C4-2B (cell line): ENCODE data around the gene SESN3.
"Not testable (repeated sequence)": the region's sequence is repeated elsewhere in the genome, so short reads cannot be mapped to it uniquely, and the experiment has no call there.

ENCODE experiments used
- H3K27ac ChIP-seq: fragments of 450-650 bp; 2 replicates; pipeline ENCODE4 v1.5.1; 2017
- ZFX ChIP-seq: fragments of 450-650 bp; IDR thresholded peaks from 2 replicates; pipeline ENCODE4 v1.6.1; 2017
- TF ChIP-seq, protein P1 (sequence below): fragments of 450-650 bp; conservative IDR thresholded peaks from 2 replicates; pipeline ENCODE4 v1.5.1; 2017; ENCODE audit warnings: mild to moderate bottlenecking

The SESN3 gene

DNA sequence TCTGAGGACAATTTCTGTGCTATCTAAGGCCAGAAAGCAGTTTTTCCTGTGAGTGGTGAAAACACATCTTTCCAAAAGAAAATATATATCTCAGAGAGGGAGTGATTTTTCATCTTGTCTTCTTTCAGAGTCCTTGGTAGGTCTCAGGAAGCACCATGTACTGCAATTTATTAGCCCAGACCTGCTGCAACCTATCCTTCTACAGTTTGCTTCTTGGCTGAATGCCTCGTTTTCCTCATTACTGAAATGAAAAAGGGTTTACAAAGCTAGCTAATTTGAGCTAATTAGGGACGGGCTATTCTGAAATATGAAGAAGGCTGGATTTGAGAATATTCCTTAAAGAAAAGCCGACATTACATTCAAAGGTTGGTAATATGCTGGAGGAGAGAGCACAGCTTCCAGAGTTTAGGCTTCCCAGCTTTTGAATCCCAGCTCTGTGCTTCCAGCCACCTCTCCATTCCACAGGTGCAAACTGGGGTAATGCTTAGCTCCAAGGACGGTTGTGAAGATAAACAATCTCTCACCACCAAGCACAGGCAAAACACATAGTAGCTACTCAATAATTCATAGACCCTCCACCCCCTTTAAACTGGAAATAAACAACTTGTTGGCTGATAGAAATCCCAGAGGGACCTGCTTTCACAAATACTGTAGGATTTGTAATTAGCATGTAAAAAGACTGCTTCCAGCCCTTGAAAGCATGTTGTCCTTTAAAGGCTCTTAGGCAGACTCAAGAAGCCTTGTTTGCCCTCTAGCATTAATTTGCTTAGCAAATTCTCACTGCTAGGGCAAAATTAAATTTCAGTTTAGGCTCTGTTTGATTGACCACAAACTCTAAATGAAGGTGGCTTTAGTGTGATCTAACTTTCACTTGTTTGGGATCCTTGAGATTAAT is 24.5 kb upstream of the SESN3 start:
- no peak overlapping the region for H3K27ac ChIP-seq
- TF ChIP-seq, protein P1, sequence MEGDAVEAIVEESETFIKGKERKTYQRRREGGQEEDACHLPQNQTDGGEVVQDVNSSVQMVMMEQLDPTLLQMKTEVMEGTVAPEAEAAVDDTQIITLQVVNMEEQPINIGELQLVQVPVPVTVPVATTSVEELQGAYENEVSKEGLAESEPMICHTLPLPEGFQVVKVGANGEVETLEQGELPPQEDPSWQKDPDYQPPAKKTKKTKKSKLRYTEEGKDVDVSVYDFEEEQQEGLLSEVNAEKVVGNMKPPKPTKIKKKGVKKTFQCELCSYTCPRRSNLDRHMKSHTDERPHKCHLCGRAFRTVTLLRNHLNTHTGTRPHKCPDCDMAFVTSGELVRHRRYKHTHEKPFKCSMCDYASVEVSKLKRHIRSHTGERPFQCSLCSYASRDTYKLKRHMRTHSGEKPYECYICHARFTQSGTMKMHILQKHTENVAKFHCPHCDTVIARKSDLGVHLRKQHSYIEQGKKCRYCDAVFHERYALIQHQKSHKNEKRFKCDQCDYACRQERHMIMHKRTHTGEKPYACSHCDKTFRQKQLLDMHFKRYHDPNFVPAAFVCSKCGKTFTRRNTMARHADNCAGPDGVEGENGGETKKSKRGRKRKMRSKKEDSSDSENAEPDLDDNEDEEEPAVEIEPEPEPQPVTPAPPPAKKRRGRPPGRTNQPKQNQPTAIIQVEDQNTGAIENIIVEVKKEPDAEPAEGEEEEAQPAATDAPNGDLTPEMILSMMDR: no peak
- no peak for TF ChIP-seq ZFX

DNA sequence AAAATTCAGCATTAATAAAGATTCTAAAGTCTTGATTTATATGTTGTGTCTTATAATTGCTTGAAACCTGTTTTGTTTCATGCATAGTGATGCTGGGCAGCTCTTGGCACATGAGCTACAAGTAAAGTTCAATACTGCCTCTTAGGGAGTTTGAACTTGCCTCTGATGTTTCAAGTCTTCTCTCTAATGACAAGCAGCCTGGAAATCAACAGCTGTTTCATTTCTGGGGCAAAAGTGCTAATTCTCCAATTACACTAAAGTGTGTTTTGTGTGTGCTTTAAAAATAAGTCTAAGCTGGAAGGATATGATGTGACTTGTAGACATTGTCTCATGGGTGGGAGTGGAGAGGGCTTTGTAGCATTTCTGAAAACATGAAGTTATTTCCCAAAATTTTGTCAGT is 23.7 kb upstream of the SESN3 start:
- TF ChIP-seq, protein P1: no peak
- TF ChIP-seq ZFX: no peak
- H3K27ac ChIP-seq: no peak overlapping the region

DNA sequence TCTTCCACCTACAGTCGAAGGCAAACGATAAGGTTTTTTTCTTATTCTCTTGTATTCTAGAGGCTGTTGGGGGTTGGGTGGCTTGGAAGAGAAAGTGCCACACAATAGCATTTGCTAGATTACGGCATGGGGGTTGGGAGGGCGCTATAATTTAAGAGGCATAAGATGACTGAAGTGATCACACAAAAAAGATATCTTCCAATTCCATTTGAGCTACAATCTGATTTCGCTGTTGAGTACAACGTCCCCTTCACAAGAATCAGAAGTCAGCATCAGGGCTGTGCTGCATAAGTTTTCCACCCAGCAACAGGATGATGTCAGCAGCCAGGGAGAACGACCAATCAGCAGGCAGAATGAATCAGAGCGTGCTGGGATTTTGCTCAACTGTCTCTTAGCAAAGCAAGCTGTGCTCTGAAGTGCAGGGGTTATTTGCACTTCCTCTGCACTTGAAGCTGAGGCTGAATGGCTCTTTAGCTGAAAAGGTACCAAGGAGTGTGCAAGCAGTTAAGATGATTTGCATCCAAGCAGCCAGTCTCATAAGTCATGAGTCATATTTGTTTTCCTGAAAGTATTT is 23.2 kb upstream of the SESN3 start:
- peak overlapping the region; percentile 17; the same call in 1 of the 2 replicates for H3K27ac ChIP-seq
- no peak for TF ChIP-seq ZFX
- TF ChIP-seq, protein P1: no peak

DNA sequence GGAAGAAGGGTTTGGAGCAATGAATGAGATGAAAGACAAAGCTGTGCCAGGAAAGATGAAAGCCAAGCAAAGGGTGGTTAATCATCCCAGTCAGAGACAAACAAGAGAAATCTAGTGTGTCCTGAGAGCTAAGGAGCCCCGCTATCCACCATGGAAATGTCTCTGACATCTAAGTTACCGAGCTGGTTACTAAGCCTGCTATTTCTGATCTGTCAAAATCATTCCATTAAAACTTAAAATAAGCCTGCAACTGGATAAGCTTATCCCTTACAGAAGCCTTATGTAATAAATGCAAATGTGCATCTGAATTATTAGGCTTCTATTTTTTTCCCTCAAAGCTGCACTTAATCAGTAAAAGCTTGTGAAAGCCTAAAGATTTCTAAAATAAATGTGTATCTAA is 22.1 kb upstream of the SESN3 start:
- TF ChIP-seq ZFX: no peak
- TF ChIP-seq, protein P1: no peak

DNA sequence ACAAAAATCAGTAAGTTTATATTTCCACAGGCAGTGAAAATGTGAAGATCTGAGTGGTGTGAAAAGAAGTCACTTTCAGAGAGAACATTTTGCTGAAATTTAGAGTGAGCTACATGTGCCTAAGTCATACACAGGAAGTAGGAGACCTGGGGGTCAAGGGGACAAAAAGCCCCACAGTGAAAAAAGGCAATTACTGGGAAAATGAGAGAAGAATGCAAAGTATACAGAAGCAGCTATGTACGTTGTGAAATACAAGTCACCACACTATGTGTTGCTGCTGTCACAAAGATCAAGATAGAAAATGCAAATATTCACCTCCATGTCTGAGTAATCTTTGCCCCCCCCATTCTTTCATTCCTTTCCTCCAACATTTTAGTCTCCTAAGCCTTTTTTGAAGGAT is 21.6 kb upstream of the SESN3 start:
- no peak overlapping the region for H3K27ac ChIP-seq
- no peak for TF ChIP-seq ZFX
- TF ChIP-seq, protein P1: no peak

More for the DNA sequence above, 22.1 kb upstream of the SESN3 start:
- H3K27ac ChIP-seq: no peak overlapping the region

DNA sequence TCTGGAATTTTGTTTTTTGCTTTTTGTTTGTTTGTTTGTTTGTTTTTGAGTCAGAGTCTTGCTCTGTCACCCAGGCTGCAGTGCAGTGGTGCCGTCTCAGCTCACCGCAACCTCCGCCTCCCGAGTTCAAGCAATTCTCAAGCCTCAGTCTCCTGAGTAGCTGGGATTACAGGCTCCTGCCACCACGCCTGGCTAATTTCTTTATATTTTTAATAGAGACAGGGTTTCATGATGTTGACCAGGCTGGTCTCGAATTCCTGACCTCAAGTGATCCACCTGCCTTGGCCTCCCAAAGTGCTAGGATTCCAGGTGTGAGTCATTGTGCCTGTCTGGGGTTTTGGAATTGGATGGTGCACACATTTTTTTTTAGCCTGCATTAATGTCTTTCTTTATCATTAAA is 20.9 kb upstream of the SESN3 start:
- not testable (repeated sequence) for H3K27ac ChIP-seq

DNA sequence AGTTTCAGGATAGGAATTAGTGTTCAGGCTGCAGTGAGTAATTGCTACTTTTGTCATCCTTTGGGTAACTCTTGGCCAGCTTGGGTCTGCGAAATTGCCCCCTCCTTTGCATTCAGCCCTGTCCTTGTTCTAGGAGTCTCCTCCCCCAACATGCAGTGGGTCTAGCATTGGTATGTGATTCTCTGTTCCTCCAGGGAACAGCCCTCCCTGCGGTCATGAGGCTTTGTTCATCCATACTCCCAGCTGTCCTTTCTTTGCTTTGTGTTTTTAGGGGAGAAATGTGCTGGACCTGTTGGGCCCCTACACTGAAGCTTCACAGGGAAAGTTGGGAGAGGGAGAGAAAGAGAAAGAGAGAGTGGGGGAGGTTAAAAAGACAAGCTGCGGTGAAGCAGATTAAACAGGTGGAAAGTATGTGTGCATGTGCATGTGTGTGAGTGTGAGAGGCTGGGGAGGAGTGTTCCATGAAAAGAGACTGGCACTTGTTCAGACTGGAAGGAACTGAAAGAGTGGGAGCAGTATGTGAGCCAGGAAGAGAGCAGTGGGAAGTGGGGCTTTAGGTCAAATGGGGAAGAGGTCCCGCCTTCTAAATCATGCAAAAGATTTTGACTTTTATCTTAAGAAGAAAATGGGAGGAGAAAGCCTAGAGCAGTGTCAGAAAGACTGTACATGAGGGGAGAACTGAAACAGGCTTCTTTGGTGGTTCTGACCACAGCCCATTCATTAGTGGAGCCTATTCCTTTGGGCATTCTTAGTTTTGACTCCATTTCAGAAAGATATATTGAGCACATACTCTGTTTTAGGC is 17.9 kb upstream of the SESN3 start:
- H3K27ac ChIP-seq: no peak overlapping the region
- TF ChIP-seq, protein P1: no peak
- TF ChIP-seq ZFX: no peak
